ENCODE results near the gene CYP8B1. TPM values are rescaled to one million over a fixed set of nuclear protein-coding genes. Genes with fewer than 3 reads are reported as not detected.
A peak's percentile ranks its signal among the peaks of the same experiment; 100 is the strongest.

Gene CYP8B1
- total RNA-seq, 1 experiment from 2014 or later = 0.12 TPM

DNA sequence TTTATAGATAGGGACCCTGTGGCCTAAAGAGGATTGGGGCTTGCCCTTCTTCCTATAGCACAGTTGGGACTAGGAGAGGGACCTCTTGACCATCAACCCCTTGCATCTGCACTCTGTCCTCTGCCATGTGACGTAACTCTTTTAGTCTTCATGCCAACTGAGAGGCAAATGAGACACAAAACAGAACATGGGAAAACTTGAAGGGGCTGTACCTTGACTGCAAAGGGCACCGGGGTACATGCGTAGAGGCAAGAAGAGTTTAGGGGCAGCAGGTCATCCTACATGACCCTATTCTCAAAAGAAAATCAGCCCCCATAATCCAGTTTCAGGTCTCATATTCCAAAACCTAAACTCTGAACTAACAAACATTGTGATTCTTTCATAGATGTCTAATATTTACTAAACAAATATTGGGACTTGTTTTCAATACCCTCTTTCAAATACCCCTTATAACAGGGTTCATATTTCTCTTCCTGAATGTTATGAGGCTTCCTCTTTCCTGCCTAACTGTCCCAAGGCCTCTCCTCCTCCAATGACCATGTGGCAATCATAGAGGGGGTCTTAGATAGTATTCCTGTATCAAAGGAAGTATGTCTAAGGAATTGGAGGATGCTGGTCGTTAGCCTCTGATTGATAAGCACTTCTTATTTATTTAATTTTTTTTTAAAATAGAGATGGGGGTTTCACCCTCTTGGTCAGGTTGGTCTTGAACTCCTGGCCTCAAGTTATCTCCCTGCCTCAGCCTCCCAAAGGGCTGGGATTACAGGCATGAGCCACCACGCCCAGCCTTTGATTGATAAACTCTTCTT is 45.8 kb downstream of the CYP8B1 start:
- ChIA-PET RAD21 (ENCODE audit: low non-redundant PET in 1 of 2, low total read pairs in 2 of 2, uncharacterized antibody in 2 of 2, unreplicated experiment in 2 of 2) (no interaction called here), CTCF (interaction anchor here (1.0 to 2.0 kb wide), 14 partner anchors 8 to 600 kb away, joined by 3 to 25 read pairs (median 6); partner anchors contain the start of gene HIGD1A), POLR2A (interaction anchor here (0.5 to 1.0 kb wide), 2 partner anchors 9 to 102 kb away, joined by 3 read pairs; no protein-coding TSS in a partner anchor)
- Histone ChIP-seq H3K4me1 (ENCODE audit: control insufficient read depth in 1 of 2, insufficient read depth in 2 of 2, low read length in 2 of 2) (peaks cover 3 to 29% of the 10 kb centered on the region in 2 experiments), H2AFZ (ENCODE audit: low read depth, low read length, poor library complexity, severe bottlenecking) (peak overlapping the region; percentile 93), H3K27me3 (ENCODE audit: insufficient read depth, low read length) (no peaks in the 10 kb centered on the region), H4K20me1 (ENCODE audit: insufficient read depth) (no peaks in the 10 kb centered on the region), H3K9me3 (ENCODE audit: control insufficient read depth in 1 of 2, insufficient read depth in 1 of 2, low read depth in 1 of 2, low read length in 2 of 2) (no peaks in the 10 kb centered on the region), H3K4me3 (replicated peaks in 1 of 2; ENCODE audit: low read depth in 1 of 2, low read length in 2 of 2) (no peak overlapping the region), H3K9ac (ENCODE audit: low read length) (no peak overlapping the region), H3K79me2 (ENCODE audit: insufficient read depth, low read length) (no peaks in the 10 kb centered on the region), H3K9me2 (ENCODE audit: insufficient read depth) (no peaks in the 10 kb centered on the region), H3K4me2 (ENCODE audit: low read length) (peak overlapping the region; percentile 43), H3K36me3 (ENCODE audit: control insufficient read depth in 1 of 2, insufficient read depth in 2 of 2, low read length in 2 of 2) (no peaks in the 10 kb centered on the region), H3K27ac (ENCODE audit: low read depth, low read length) (no peak overlapping the region)
- DNase-seq (ENCODE audit: low read depth, low spot score) (no peak), ATAC-seq (no peak)
- TF ChIP-seq YY1 (IDR thresholded peaks at IDR 0.05; ENCODE audit: extremely low read depth, insufficient replicate concordance, low read depth, low read length) = no peak
- TF ChIP-seq CTCF (IDR thresholded peaks at IDR 0.05 in 2 of 3, conservative IDR thresholded peaks at IDR 0.05 in 1 of 3; ENCODE audit: borderline replicate concordance in 1 of 3, insufficient read depth in 1 of 3, low read depth in 2 of 3, low read length in 2 of 3) = no peak
- no peak for TF ChIP-seq ZFX (IDR thresholded peaks at IDR 0.05)
- no peak for TF ChIP-seq CBX3 (IDR thresholded peaks at IDR 0.05; ENCODE audit: low read depth)
- TF ChIP-seq ATF3 (IDR thresholded peaks at IDR 0.05) = no peak
- TF ChIP-seq FOSL1 (IDR thresholded peaks at IDR 0.05; ENCODE audit: low read depth) = no peak
- TF ChIP-seq TCF7L2 (IDR thresholded peaks at IDR 0.05; ENCODE audit: borderline replicate concordance, extremely low read depth, insufficient read depth, insufficient read length) = no peak
- TF ChIP-seq ZNF274 (IDR thresholded peaks at IDR 0.05; ENCODE audit: low read depth, low read length) = no peak
- no peak for TF ChIP-seq POLR2AphosphoS5 (IDR thresholded peaks at IDR 0.05; ENCODE audit: low read depth, low read length)
- TF ChIP-seq REST (IDR thresholded peaks at IDR 0.05; ENCODE audit: low read depth) = no peak
- intact Hi-C loops (cut with micrococcal nuclease) = loop anchor here (2.0 to 10.0 kb wide), 5 partner anchors 49 to 599 kb away; no protein-coding TSS in a partner anchor
- no TSS peak for BruUV-seq (replicated peaks)

Measured in HCT116 (cell line).